ENCODE data around the gene RABGAP1. TPM values are rescaled to one million over a fixed set of nuclear protein-coding genes. Genes with fewer than 3 reads are reported as not detected.
A peak's percentile ranks its signal among the peaks of the same experiment; 100 is the strongest.

RABGAP1 gene
- polyA plus RNA-seq, 1 of the 3 experiments (the other 2 are of a cell fraction), result 20.2 TPM

DNA sequence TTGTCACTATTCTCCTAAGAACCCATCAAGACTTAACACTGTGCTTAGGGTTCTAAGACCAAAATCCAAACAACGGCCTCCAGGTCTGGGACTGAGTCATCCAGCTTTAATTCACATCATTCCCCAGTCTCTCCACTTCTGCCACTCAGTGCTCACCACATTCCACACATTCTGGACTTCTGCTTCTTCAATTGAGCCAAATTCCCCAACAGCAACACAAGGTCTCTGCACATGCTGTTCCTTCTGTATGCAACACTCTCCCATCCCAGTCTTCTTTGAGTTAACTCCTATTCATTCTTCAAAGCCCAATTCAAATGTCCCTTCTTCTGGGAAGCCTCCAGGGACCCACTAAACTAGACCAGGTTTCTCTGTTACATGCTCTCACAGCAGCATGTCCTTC is 190.4 kb downstream of the RABGAP1 start:
- Histone ChIP-seq H3K79me2 (ENCODE audit: insufficient read depth) (no peaks in the 10 kb centered on the region), H3K36me3 (replicated peaks in 1 of 2; ENCODE audit: control insufficient read depth in 1 of 2, insufficient read depth in 2 of 2, low read length in 1 of 2) (peaks cover 0 to 14% of the 10 kb centered on the region in 2 experiments), H3K9ac (no peak overlapping the region), H3K4me1 (ENCODE audit: control insufficient read depth in 1 of 2, insufficient read depth in 2 of 2, low read depth in 1 of 2, low read length in 1 of 2) (no peaks in the 10 kb centered on the region), H4K20me1 (ENCODE audit: insufficient read depth) (no peaks in the 10 kb centered on the region), H3K27me3 (ENCODE audit: insufficient read depth) (no peaks in the 10 kb centered on the region), H3K9me3 (no peaks in the 10 kb centered on the region), H3F3A (replicated peaks; ENCODE audit: insufficient read depth) (no peaks in the 10 kb centered on the region), H3K4me3 (ENCODE audit: low read depth in 2 of 2, low read length in 1 of 2) (no peak overlapping the region), H3K27ac (ENCODE audit: low read depth in 2 of 2, low read length in 1 of 2) (no peak overlapping the region), H3K4me2 (no peak overlapping the region), H2AFZ (ENCODE audit: low read depth) (no peak overlapping the region), H3K9me2 (no peaks in the 10 kb centered on the region)
- no peak for DNase-seq
- CTCF ChIA-PET, result interaction anchor here (0.8 to 1.7 kb wide), 4 partner anchors 14 to 222 kb away, joined by 3 to 4 read pairs (median 3); no protein-coding TSS in a partner anchor
- POLR2A ChIA-PET, result no interaction called here
- TF ChIP-seq NFIC (IDR thresholded peaks at IDR 0.05; ENCODE audit: borderline replicate concordance) (0 out of 2 replicates have a peak, but pooled peaks have one; percentile 10), TEAD4 (IDR thresholded peaks at IDR 0.05; ENCODE audit: borderline replicate concordance, insufficient read depth) (peak; percentile 39; the same call in 1 of the 2 replicates), FOSL2 (IDR thresholded peaks at IDR 0.05; ENCODE audit: borderline replicate concordance, low read depth) (no peak)
- WGBS (ENCODE audit: low lambda C conversion rate), result 50% methylated on average over 1 of the region's 1 CpG

- no peaks in the 10 kb centered on the region for H3K4me1 ChIP-seq (ENCODE audit: control insufficient read depth in 1 of 2, insufficient read depth in 2 of 2, low read depth in 1 of 2, low read length in 1 of 2)
- no peak for TF ChIP-seq RXRA (IDR thresholded peaks at IDR 0.05; ENCODE audit: borderline replicate concordance, low read depth)
- no peak for TF ChIP-seq MEF2A (IDR thresholded peaks at IDR 0.05; ENCODE audit: borderline replicate concordance, low read depth)
- TF ChIP-seq, protein P1, sequence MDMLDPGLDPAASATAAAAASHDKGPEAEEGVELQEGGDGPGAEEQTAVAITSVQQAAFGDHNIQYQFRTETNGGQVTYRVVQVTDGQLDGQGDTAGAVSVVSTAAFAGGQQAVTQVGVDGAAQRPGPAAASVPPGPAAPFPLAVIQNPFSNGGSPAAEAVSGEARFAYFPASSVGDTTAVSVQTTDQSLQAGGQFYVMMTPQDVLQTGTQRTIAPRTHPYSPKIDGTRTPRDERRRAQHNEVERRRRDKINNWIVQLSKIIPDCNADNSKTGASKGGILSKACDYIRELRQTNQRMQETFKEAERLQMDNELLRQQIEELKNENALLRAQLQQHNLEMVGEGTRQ (IDR thresholded peaks at IDR 0.05; ENCODE audit: borderline replicate concordance, low read depth, low read length), result no peak
- TF ChIP-seq, protein P2, sequence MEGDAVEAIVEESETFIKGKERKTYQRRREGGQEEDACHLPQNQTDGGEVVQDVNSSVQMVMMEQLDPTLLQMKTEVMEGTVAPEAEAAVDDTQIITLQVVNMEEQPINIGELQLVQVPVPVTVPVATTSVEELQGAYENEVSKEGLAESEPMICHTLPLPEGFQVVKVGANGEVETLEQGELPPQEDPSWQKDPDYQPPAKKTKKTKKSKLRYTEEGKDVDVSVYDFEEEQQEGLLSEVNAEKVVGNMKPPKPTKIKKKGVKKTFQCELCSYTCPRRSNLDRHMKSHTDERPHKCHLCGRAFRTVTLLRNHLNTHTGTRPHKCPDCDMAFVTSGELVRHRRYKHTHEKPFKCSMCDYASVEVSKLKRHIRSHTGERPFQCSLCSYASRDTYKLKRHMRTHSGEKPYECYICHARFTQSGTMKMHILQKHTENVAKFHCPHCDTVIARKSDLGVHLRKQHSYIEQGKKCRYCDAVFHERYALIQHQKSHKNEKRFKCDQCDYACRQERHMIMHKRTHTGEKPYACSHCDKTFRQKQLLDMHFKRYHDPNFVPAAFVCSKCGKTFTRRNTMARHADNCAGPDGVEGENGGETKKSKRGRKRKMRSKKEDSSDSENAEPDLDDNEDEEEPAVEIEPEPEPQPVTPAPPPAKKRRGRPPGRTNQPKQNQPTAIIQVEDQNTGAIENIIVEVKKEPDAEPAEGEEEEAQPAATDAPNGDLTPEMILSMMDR (IDR thresholded peaks at IDR 0.05), result no peak
- no peak for TF ChIP-seq TAF1 (IDR thresholded peaks at IDR 0.05; ENCODE audit: borderline replicate concordance, low read depth, low read length)
- no peak for TF ChIP-seq CHD2 (IDR thresholded peaks at IDR 0.05; ENCODE audit: low read length, partially characterized antibody)
- no peak for TF ChIP-seq SMC3 (IDR thresholded peaks at IDR 0.05; ENCODE audit: low read depth, low read length)
- no peak for TF ChIP-seq MXI1 (IDR thresholded peaks at IDR 0.05; ENCODE audit: low read depth, low read length)
- TF ChIP-seq TEAD4 (IDR thresholded peaks at IDR 0.05; ENCODE audit: borderline replicate concordance, insufficient read depth), result no peak
- no peak for TF ChIP-seq GATA2 (CRISPR knock-in tag; IDR thresholded peaks at IDR 0.05)
- no peak for TF ChIP-seq RAD21 (IDR thresholded peaks at IDR 0.05; ENCODE audit: low read length)
- no peak for TF ChIP-seq ELF1 (IDR thresholded peaks at IDR 0.05)
- TF ChIP-seq, protein P3, sequence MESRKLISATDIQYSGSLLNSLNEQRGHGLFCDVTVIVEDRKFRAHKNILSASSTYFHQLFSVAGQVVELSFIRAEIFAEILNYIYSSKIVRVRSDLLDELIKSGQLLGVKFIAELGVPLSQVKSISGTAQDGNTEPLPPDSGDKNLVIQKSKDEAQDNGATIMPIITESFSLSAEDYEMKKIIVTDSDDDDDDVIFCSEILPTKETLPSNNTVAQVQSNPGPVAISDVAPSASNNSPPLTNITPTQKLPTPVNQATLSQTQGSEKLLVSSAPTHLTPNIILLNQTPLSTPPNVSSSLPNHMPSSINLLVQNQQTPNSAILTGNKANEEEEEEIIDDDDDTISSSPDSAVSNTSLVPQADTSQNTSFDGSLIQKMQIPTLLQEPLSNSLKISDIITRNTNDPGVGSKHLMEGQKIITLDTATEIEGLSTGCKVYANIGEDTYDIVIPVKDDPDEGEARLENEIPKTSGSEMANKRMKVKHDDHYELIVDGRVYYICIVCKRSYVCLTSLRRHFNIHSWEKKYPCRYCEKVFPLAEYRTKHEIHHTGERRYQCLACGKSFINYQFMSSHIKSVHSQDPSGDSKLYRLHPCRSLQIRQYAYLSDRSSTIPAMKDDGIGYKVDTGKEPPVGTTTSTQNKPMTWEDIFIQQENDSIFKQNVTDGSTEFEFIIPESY (IDR thresholded peaks at IDR 0.05; ENCODE audit: borderline replicate concordance, low read depth), result no peak
- peaks cover 0 to 15% of the 10 kb centered on the region in 2 experiments for H3K36me3 ChIP-seq (replicated peaks in 1 of 2; ENCODE audit: control insufficient read depth in 1 of 2, insufficient read depth in 2 of 2, low read length in 1 of 2)
- no peaks in the 10 kb centered on the region for H4K20me1 ChIP-seq (ENCODE audit: insufficient read depth)
- no peaks in the 10 kb centered on the region for H3K9me3 ChIP-seq
- DNase-seq, result no peak
- no peak overlapping the region for H3K27ac ChIP-seq (ENCODE audit: low read depth in 2 of 2, low read length in 1 of 2)
- no peaks in the 10 kb centered on the region for H3F3A ChIP-seq (replicated peaks; ENCODE audit: insufficient read depth)
- H3K9ac ChIP-seq, result no peak overlapping the region
- no peak overlapping the region for H3K4me3 ChIP-seq (ENCODE audit: low read depth in 2 of 2, low read length in 1 of 2)
- H3K79me2 ChIP-seq (ENCODE audit: insufficient read depth), result no peaks in the 10 kb centered on the region
- no peak overlapping the region for H3K4me2 ChIP-seq
- no peak overlapping the region for H2AFZ ChIP-seq (ENCODE audit: low read depth)
- CTCF ChIA-PET, result interaction anchor here (1.2 to 1.7 kb wide), 5 partner anchors 13 to 222 kb away, joined by 3 to 4 read pairs (median 3); no protein-coding TSS in a partner anchor
- no peaks in the 10 kb centered on the region for H3K9me2 ChIP-seq
- H3K27me3 ChIP-seq (ENCODE audit: insufficient read depth), result no peaks in the 10 kb centered on the region
- POLR2A ChIA-PET, result interaction anchor here (0.9 kb wide), 1 partner anchor 193 kb away, joined by 3 read pairs; no protein-coding TSS in a partner anchor
Measured at GRCh38 chr9:123131993-123132392, 191.2 kb downstream of the RABGAP1 start.
